CD8-positive, alpha-beta memory T cell (primary cell): ENCODE data around the gene TMEM129. TPM values are rescaled to one million over a fixed set of nuclear protein-coding genes. Genes with fewer than 3 reads are reported as not detected.

Source experiments
- CTCF ChIA-PET: fragments of 350-600 bp; sonication (Branson Sonifier 250); formaldehyde crosslinking; loops from one replicate; lab custom pipeline; 2021; ENCODE audit warnings: antibody characterized with exemption; lab: Charles Lee
- POLR2A ChIA-PET: fragments of 350-600 bp; sonication (Branson Sonifier 250); formaldehyde crosslinking; loops from one replicate; lab custom pipeline; 2021; ENCODE audit warnings: antibody characterized with exemption; lab: Charles Lee
- DNase-seq, 5 donors: peaks; one replicate each; pipeline versions ENCODE4 v3.0.0 to v3.0.0-alpha.2; 2020 to 2022; ENCODE audit warnings: mixed read lengths in 1 of 5
- H3K27ac ChIP-seq: one replicate; pipeline ENCODE4 v1.7.0; 2013; ENCODE audit warnings: low read depth, mild to moderate bottlenecking, low read length, moderate library complexity
- H3K27me3 ChIP-seq: 2 replicates; pipeline ENCODE4 v1.7.0; 2013; ENCODE audit warnings: low read length, mild to moderate bottlenecking; ENCODE audit not compliant: insufficient read depth, poor library complexity, severe bottlenecking
- H3K36me3 ChIP-seq: 2 replicates; pipeline ENCODE4 v1.7.0; 2013; ENCODE audit warnings: mild to moderate bottlenecking, low read length, moderate library complexity; ENCODE audit not compliant: insufficient read depth
- H3K4me1 ChIP-seq: 2 replicates; pipeline ENCODE4 v1.7.0; 2013; ENCODE audit warnings: mild to moderate bottlenecking, low read length, moderate library complexity; ENCODE audit not compliant: insufficient read depth
- H3K4me3 ChIP-seq: 2 replicates; pipeline ENCODE4 v1.7.0; 2013; ENCODE audit warnings: mild to moderate bottlenecking, low read length
- H3K9me3 ChIP-seq: 2 replicates; pipeline ENCODE4 v1.7.0; 2013; ENCODE audit warnings: mild to moderate bottlenecking, low read length
- H3K27ac Mint-ChIP-seq, 8 donors: one replicate each; pipeline ENCODE4 v1.8.0; 2020 to 2021; ENCODE audit warnings: mixed read lengths in 8 of 8, mild to moderate bottlenecking in 6 of 8, inconsistent platforms in 3 of 8, moderate library complexity in 3 of 8
- H3K27me3 Mint-ChIP-seq, 2 donors: one replicate each; pipeline ENCODE4 v1.8.0; 2020 to 2021; ENCODE audit warnings: mixed read lengths in 2 of 2, mild to moderate bottlenecking in 1 of 2, moderate library complexity in 1 of 2
- H3K36me3 Mint-ChIP-seq, 3 donors: one replicate each; pipeline ENCODE4 v1.8.0; 2020 to 2021; ENCODE audit warnings: mixed read lengths in 3 of 3, inconsistent platforms in 1 of 3, mild to moderate bottlenecking in 1 of 3
- H3K4me1 Mint-ChIP-seq, 3 donors: one replicate each; pipeline ENCODE4 v1.8.0; 2020 to 2021; ENCODE audit warnings: mixed read lengths in 3 of 3, inconsistent platforms in 1 of 3, mild to moderate bottlenecking in 1 of 3
- H3K4me3 Mint-ChIP-seq, 7 donors: one replicate each; pipeline ENCODE4 v1.8.0; 2020 to 2021; ENCODE audit warnings: mixed read lengths in 7 of 7, mild to moderate bottlenecking in 6 of 7, moderate library complexity in 4 of 7, inconsistent platforms in 2 of 7
- H3K9me3 Mint-ChIP-seq, 5 donors: one replicate each; pipeline ENCODE4 v1.8.0; 2020 to 2022; ENCODE audit warnings: mixed read lengths in 5 of 5, mild to moderate bottlenecking in 3 of 5, moderate library complexity in 2 of 5, inconsistent platforms in 1 of 5
- polyA plus RNA-seq: library from polyadenylated mRNA; unstranded; fragments of 300-500 nt; fragmentation: Illumina TruSeq; gene quantifications from one replicate; pipeline ENCODE4 v1.2.3, GENCODE V29; 2021
- total RNA-seq, 2 experiments: library from RNA; stranded (reverse); gene quantifications; one replicate each; pipeline ENCODE4 v1.2.3, GENCODE V29; 2021

TMEM129 gene
- total and polyA plus RNA-seq, 3 experiments from 2014 or later, result 27.6 to 42.1 (median 30.6) TPM

DNA sequence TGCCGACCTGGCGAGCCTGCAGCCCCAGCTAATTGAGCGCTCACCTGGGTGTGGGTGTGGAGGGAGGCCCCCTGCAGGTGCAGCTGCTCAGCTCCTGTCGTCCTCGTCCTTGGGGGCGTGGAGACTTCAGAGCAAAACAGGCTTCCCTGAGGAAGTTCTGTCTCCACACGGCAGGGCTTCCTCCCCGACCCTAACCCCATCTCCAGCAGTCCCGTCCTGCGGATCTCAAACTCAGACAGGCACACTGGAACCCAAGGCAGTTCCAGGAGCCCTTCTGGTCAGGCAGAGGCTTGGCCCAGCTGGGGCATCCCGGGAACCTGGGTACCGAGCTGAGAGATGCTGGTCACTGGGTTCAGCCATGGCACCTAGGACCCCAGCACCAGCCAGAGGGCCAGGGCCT, 24.6 kb upstream of the TMEM129 start:
- POLR2A ChIA-PET, result no interaction called here
- Histone ChIP-seq H3K27ac (no peak overlapping the region), H3K27me3 (no peaks in the 10 kb centered on the region), H3K9me3 (no peaks in the 10 kb centered on the region), H3K36me3 (peaks cover 12% of the 10 kb centered on the region), H3K4me3 (no peak overlapping the region), H3K4me1 (no peaks in the 10 kb centered on the region)
- Mint-ChIP-seq H3K27ac (peak overlapping the region in 1 of 8 donors; percentile 15), H3K4me3 (no peak overlapping the region), H3K27me3 (peaks cover 0 to 1% of the 10 kb centered on the region in 2 donors), H3K9me3 (no peaks in the 10 kb centered on the region), H3K36me3 (peaks cover 0 to 40% (median 0%) of the 10 kb centered on the region in 3 donors), H3K4me1 (peaks cover 0 to 3% (median 0%) of the 10 kb centered on the region in 3 donors)
- no peak for DNase-seq
- CTCF ChIA-PET, result interaction anchor here (0.8 to 6.0 kb wide), 3 partner anchors 13 to 154 kb away, joined by 4 to 126 read pairs (median 18); no protein-coding TSS in a partner anchor

DNA sequence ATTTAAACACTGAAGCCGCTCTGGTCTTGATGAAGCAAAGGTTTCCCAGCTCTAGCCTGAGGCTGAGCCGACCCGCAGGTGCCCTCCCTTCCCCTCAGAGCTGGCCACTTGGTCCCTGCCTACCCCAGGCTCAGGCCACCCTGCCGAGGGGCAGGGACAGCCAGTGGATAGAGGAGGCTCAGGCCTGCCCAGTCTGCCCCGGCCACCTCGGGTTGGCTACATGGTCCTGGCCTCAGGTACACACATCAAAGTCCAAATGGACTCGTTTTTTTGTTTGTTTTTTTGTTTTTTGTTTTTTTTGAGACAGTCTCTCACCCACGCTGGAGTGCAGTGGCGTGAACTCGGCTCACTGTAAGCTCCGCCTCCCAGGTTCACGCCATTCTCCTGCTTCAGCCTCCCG, 24.0 kb upstream of the TMEM129 start:
- no peak overlapping the region for H3K4me3 ChIP-seq
- POLR2A ChIA-PET, result no interaction called here
- no peaks in the 10 kb centered on the region for H3K4me1 ChIP-seq
- H3K9me3 ChIP-seq, result no peaks in the 10 kb centered on the region
- peaks cover 0 to 46% (median 0%) of the 10 kb centered on the region in 3 donors for H3K36me3 Mint-ChIP-seq
- no peaks in the 10 kb centered on the region for H3K27me3 ChIP-seq
- H3K27me3 Mint-ChIP-seq, result no peaks in the 10 kb centered on the region
- CTCF ChIA-PET, result interaction anchor here (0.8 to 6.0 kb wide), 3 partner anchors 12 to 155 kb away, joined by 4 to 126 read pairs (median 18); no protein-coding TSS in a partner anchor
- H3K4me3 Mint-ChIP-seq, result no peak overlapping the region
- H3K27ac Mint-ChIP-seq, result no peak overlapping the region
- H3K27ac ChIP-seq, result no peak overlapping the region
- H3K36me3 ChIP-seq, result peaks cover 17% of the 10 kb centered on the region
- DNase-seq, result no peak
- no peaks in the 10 kb centered on the region for H3K9me3 Mint-ChIP-seq
- peaks cover 0 to 3% (median 0%) of the 10 kb centered on the region in 3 donors for H3K4me1 Mint-ChIP-seq

DNA sequence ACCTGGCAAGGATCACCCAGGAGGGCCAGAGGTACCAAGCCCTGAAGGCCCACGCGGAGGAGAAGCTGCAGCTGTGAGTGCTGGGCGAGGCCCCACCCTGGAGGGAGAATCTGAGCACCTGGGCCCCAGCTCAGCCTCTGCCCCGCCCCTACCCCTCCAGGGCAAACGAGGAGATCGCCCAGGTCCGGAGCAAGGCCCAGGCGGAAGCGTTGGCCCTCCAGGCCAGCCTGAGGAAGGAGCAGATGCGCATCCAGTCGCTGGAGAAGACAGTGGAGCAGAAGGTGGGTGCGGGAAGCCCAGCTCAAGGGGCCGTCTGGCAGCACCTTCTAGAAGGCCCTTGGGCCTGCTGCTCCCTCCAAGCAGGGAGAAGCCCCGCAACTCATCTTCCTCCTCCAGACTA, 23.4 kb upstream of the TMEM129 start:
- H3K4me3 ChIP-seq, result no peak overlapping the region
- Mint-ChIP-seq H3K4me3 (no peak overlapping the region), H3K4me1 (peaks cover 0 to 3% (median 0%) of the 10 kb centered on the region in 3 donors), H3K27me3 (no peaks in the 10 kb centered on the region), H3K36me3 (peaks cover 0 to 50% (median 0%) of the 10 kb centered on the region in 3 donors), H3K9me3 (no peaks in the 10 kb centered on the region), H3K27ac (no peak overlapping the region)
- H3K36me3 ChIP-seq, result peaks cover 20% of the 10 kb centered on the region
- no peaks in the 10 kb centered on the region for H3K9me3 ChIP-seq
- DNase-seq, result no peak
- H3K27me3 ChIP-seq, result no peaks in the 10 kb centered on the region
- POLR2A ChIA-PET, result no interaction called here
- CTCF ChIA-PET, result interaction anchor here (1.0 to 6.0 kb wide), 3 partner anchors 32 to 155 kb away, joined by 4 to 126 read pairs (median 18); partner anchors contain the start of gene SLBP
- H3K27ac ChIP-seq, result no peak overlapping the region
- H3K4me1 ChIP-seq, result no peaks in the 10 kb centered on the region

DNA sequence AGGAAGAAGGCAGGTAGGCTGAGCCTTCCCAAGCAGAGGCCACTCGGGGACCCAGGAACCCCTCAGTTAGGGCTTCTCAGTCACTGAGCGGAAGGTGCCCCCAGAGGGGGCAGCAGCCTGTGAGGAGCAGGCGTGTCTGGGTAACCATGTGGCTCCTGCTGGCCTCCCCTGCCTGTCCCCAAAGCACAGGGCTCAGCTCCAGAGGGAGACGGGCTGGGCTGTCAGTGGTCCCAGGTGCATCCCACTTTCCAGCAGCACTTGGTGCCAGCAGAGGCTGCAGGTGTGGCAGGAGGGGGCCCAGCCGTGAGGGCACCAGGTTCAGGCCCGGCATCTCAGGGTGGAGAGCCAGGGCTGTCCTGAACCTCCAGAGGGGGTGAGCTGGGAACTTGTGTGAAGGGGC, 22.9 kb upstream of the TMEM129 start:
- peak overlapping the region in 1 of 8 donors; percentile 79 for H3K27ac Mint-ChIP-seq
- ChIA-PET POLR2A (no interaction called here), CTCF (interaction anchor here (1.0 to 6.0 kb wide), 2 partner anchors 32 to 156 kb away, joined by 4 to 126 read pairs; partner anchors contain the start of gene SLBP)
- Histone ChIP-seq H3K27me3 (no peaks in the 10 kb centered on the region), H3K4me3 (no peak overlapping the region), H3K36me3 (peaks cover 23% of the 10 kb centered on the region), H3K27ac (no peak overlapping the region), H3K4me1 (no peaks in the 10 kb centered on the region), H3K9me3 (no peaks in the 10 kb centered on the region)
- H3K36me3 Mint-ChIP-seq, result peaks cover 0 to 55% (median 2%) of the 10 kb centered on the region in 3 donors
- DNase-seq, result no peak
- no peak overlapping the region for H3K4me3 Mint-ChIP-seq
- H3K27me3 Mint-ChIP-seq, result no peaks in the 10 kb centered on the region
- peaks cover 0 to 3% (median 2%) of the 10 kb centered on the region in 5 donors for H3K9me3 Mint-ChIP-seq
- peaks cover 0 to 3% (median 0%) of the 10 kb centered on the region in 3 donors for H3K4me1 Mint-ChIP-seq

DNA sequence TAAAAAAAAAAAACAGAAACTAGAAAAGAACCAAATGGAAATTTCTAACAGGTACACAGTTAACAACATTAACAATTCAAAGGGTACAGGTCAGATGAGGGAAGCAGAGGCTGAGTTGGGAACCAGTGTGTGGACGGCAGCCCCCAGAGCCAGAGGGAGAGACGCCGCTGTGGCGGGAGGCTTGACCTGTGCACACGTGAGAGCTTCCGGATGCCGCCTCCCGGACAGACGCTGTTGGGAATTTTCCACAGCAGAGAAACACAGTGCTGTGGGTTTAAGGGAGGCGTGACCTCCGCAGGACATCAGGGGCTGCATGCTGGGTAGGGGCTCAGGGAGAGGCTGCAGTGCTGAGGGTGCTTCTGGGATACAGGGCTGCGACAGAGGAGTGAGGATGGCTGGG, 22.4 kb upstream of the TMEM129 start:
- H3K36me3 Mint-ChIP-seq, result peaks cover 4 to 59% (median 7%) of the 10 kb centered on the region in 3 donors
- CTCF ChIA-PET, result interaction anchor here (6.0 kb wide), 1 partner anchor 156 kb away, joined by 126 read pairs; no protein-coding TSS in a partner anchor

DNA sequence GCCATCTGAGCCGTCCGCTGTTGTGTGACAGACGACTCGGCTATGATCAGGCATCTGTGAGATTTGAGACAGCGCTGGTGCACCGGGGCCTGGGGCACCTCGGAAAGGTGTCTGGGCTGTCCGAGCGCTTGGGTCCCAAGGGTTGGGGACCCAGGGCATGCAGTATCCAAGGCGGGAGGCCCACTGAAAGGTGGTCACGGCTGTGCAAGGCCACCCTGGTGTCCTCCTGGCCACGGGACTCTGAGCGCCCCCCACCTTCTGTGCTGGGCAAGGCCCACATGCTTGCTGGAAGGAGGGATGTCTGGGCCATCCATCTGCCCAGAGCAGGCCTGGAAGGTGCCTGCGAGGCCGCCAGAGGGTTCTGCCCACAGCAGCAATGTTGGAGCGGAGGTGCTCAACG, 20.1 kb upstream of the TMEM129 start:
- Histone ChIP-seq H3K27ac (no peak overlapping the region), H3K4me3 (no peak overlapping the region), H3K4me1 (no peaks in the 10 kb centered on the region), H3K27me3 (no peaks in the 10 kb centered on the region), H3K9me3 (peaks cover 11% of the 10 kb centered on the region), H3K36me3 (peaks cover 47% of the 10 kb centered on the region)
- POLR2A ChIA-PET, result no interaction called here
- H3K4me1 Mint-ChIP-seq, result no peaks in the 10 kb centered on the region
- H3K9me3 Mint-ChIP-seq, result peaks cover 6 to 9% (median 8%) of the 10 kb centered on the region in 5 donors
- H3K27me3 Mint-ChIP-seq, result no peaks in the 10 kb centered on the region
- DNase-seq, result no peak
- peaks cover 15 to 82% (median 18%) of the 10 kb centered on the region in 3 donors for H3K36me3 Mint-ChIP-seq
- no peak overlapping the region for H3K4me3 Mint-ChIP-seq
- CTCF ChIA-PET, result no interaction called here
- no peak overlapping the region for H3K27ac Mint-ChIP-seq

More for the DNA sequence above, 22.4 kb upstream of the TMEM129 start:
- Mint-ChIP-seq H3K4me3 (peak overlapping the region in 1 of 7 donors; percentile 70), H3K27ac (peak overlapping the region in 1 of 8 donors; percentile 79), H3K4me1 (peaks cover 0 to 2% (median 0%) of the 10 kb centered on the region in 3 donors), H3K9me3 (peaks cover 0 to 7% (median 6%) of the 10 kb centered on the region in 5 donors), H3K27me3 (no peaks in the 10 kb centered on the region)
- H3K27ac ChIP-seq, result no peak overlapping the region
- no peaks in the 10 kb centered on the region for H3K27me3 ChIP-seq
- no peak for DNase-seq
- peaks cover 2% of the 10 kb centered on the region for H3K9me3 ChIP-seq
- no peak overlapping the region for H3K4me3 ChIP-seq
- H3K4me1 ChIP-seq, result no peaks in the 10 kb centered on the region
- peaks cover 26% of the 10 kb centered on the region for H3K36me3 ChIP-seq
- POLR2A ChIA-PET, result no interaction called here

DNA sequence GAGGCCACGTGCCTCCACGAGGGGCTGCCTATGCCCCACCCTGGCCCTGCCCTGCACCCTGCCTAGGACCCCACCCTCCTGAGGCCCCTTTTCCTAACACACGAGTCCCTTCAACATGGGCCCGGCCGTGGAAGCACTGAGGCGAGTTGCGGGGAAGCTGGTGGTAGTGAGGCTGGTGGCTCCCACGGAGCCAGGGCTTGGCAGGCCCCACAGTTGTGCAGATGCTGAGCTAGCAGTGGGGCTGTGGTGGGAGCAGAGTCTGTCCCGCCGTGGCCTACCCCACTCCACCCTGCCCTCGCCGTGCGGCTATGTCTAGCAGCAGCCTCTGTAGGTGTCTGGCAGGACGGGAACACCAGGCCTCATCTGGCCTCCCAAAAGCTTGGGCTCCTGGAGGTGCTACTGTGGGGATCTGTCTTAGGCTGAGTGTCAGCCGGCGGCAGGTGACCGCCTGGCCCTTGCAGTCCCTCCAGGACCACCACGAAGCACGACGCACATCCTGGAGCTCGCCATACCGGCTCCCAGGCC, 19.0 kb upstream of the TMEM129 start:
- Histone ChIP-seq H3K4me3 (no peak overlapping the region), H3K36me3 (peaks cover 48% of the 10 kb centered on the region), H3K9me3 (peaks cover 11% of the 10 kb centered on the region), H3K27me3 (no peaks in the 10 kb centered on the region), H3K4me1 (no peaks in the 10 kb centered on the region), H3K27ac (no peak overlapping the region)
- Mint-ChIP-seq H3K27ac (no peak overlapping the region), H3K4me3 (no peak overlapping the region), H3K36me3 (peaks cover 15 to 87% (median 18%) of the 10 kb centered on the region in 3 donors), H3K9me3 (peaks cover 6 to 9% (median 8%) of the 10 kb centered on the region in 5 donors), H3K27me3 (no peaks in the 10 kb centered on the region), H3K4me1 (no peaks in the 10 kb centered on the region)
- CTCF ChIA-PET, result no interaction called here
- POLR2A ChIA-PET, result no interaction called here
- DNase-seq, result no peak

DNA sequence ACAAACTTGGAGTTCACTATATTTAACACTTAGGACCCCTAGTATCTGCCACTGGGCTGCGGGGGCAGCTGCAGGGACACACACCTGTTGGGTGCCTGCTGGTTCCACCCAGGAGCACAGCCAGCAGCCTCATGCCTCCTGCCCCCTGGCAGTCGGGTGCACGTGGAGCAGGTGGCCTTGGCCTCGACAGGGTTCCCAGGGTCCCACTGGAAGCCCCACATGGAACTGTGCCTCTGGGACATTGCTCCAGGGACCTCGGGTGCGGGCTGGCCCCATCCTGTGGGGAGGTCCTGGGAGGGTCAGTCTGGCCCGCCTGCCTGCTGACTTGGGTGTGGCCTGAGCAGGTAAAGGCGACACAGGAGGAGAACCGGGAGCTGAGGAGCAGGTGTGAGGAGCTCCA, 18.2 kb upstream of the TMEM129 start:
- H3K4me1 ChIP-seq, result no peaks in the 10 kb centered on the region
- no peaks in the 10 kb centered on the region for H3K4me1 Mint-ChIP-seq
- peaks cover 11% of the 10 kb centered on the region for H3K9me3 ChIP-seq
- no peak overlapping the region for H3K4me3 Mint-ChIP-seq
- peaks cover 15 to 87% (median 18%) of the 10 kb centered on the region in 3 donors for H3K36me3 Mint-ChIP-seq
- H3K36me3 ChIP-seq, result peaks cover 56% of the 10 kb centered on the region
- no peaks in the 10 kb centered on the region for H3K27me3 Mint-ChIP-seq
- no peaks in the 10 kb centered on the region for H3K27me3 ChIP-seq
- POLR2A ChIA-PET, result no interaction called here
- no peak overlapping the region for H3K4me3 ChIP-seq
- CTCF ChIA-PET, result interaction anchor here (1.0 kb wide), 2 partner anchors 9 to 160 kb away, joined by 5 read pairs; no protein-coding TSS in a partner anchor
- H3K27ac ChIP-seq, result no peak overlapping the region
- peaks cover 6 to 9% (median 8%) of the 10 kb centered on the region in 5 donors for H3K9me3 Mint-ChIP-seq
- H3K27ac Mint-ChIP-seq, result no peak overlapping the region
- no peak for DNase-seq
